Endodermal cell (in vitro differentiated cells): Measurements from ENCODE around the gene SLC26A8. TPM values are rescaled to one million over a fixed set of nuclear protein-coding genes. Genes with fewer than 3 reads are reported as not detected.

Source experiments
- DNase-seq: peaks from one replicate; pipeline ENCODE4 v3.0.0-alpha.2; 2017
- H3K27ac ChIP-seq: 2 replicates; pipeline ENCODE4 v1.5.1; 2013; ENCODE audit warnings: mild to moderate bottlenecking, low read depth, low read length, moderate library complexity
- H3K27me3 ChIP-seq: 2 replicates; pipeline ENCODE4 v1.6.1; 2013; ENCODE audit warnings: mild to moderate bottlenecking, low read length, moderate library complexity; ENCODE audit not compliant: insufficient read depth, control insufficient read depth, poor library complexity, severe bottlenecking
- H3K36me3 ChIP-seq: 2 replicates; pipeline ENCODE4 v1.7.0; 2013; ENCODE audit warnings: mild to moderate bottlenecking, low read length, moderate library complexity; ENCODE audit not compliant: control insufficient read depth, insufficient read depth
- H3K4me1 ChIP-seq: one replicate; pipeline ENCODE4 v1.7.0; 2013; ENCODE audit warnings: low read length; ENCODE audit not compliant: control insufficient read depth, insufficient read depth
- H3K4me3 ChIP-seq: 2 replicates; pipeline ENCODE4 v1.5.1; 2013; ENCODE audit warnings: mild to moderate bottlenecking, low read length, moderate library complexity
- H3K9ac ChIP-seq: 2 replicates; pipeline ENCODE4 v1.6.1; 2013; ENCODE audit warnings: mild to moderate bottlenecking, low read length, moderate library complexity; ENCODE audit not compliant: poor library complexity, severe bottlenecking; ENCODE audit errors: extremely low read depth
- H3K9me3 ChIP-seq: 2 replicates; pipeline ENCODE4 v1.6.1; 2013; ENCODE audit warnings: mild to moderate bottlenecking, low read length, moderate library complexity; ENCODE audit not compliant: control insufficient read depth
- H3K27ac Mint-ChIP-seq: 2 replicates; pipeline ENCODE4 v1.8.0; 2020; ENCODE audit warnings: mixed read lengths
- H3K27me3 Mint-ChIP-seq: 2 replicates; pipeline ENCODE4 v1.8.0; 2021; ENCODE audit warnings: mild to moderate bottlenecking, mixed read lengths; ENCODE audit not compliant: insufficient read depth
- H3K36me3 Mint-ChIP-seq: 2 replicates; pipeline ENCODE4 v1.8.0; 2020; ENCODE audit warnings: low read depth, mixed read lengths
- H3K4me1 Mint-ChIP-seq: 2 replicates; pipeline ENCODE4 v1.8.0; 2020; ENCODE audit warnings: mixed read lengths
- H3K4me3 Mint-ChIP-seq: 2 replicates; pipeline ENCODE4 v1.8.0; 2020; ENCODE audit warnings: mild to moderate bottlenecking, moderate library complexity, mixed read lengths
- H3K9me3 Mint-ChIP-seq: 2 replicates; pipeline ENCODE4 v1.8.0; 2020; ENCODE audit warnings: mild to moderate bottlenecking, mixed read lengths
- WGBS, 2 experiments: methylation state at CpG; one replicate each; pipeline versions ENCODE4 v1.1.5 to v1.1.7; 2013; ENCODE audit warnings: missing lambda C conversion rate in 2 of 2, mixed read lengths in 1 of 2; ENCODE audit not compliant: insufficient coverage in 1 of 2, insufficient read length in 1 of 2; 5-methylcytosine and 5-hydroxymethylcytosine counted together
- total RNA-seq, 2 donors: library from RNA; stranded (reverse); fragmentation: NEBNext Ultra II Directional in 1 of 2; extraction: Animal tissue kit (Norgen Biotek cat#: 25700) in 1 of 2; gene quantifications; 2 replicates in 1 of 2; 3 replicates in 1 of 2; pipeline ENCODE4 v1.2.1, GENCODE V29; 2021
- TF ChIP-seq, protein P1 (sequence below): fragments of 200-600 bp; sonication (generic); conservative IDR thresholded peaks from 2 replicates; pipeline ENCODE4 v1.5.0; 2021; ENCODE audit warnings: antibody characterized with exemption, mild to moderate bottlenecking

The SLC26A8 gene
- total RNA-seq, 2 donors from 2014 or later, result not detected

DNA sequence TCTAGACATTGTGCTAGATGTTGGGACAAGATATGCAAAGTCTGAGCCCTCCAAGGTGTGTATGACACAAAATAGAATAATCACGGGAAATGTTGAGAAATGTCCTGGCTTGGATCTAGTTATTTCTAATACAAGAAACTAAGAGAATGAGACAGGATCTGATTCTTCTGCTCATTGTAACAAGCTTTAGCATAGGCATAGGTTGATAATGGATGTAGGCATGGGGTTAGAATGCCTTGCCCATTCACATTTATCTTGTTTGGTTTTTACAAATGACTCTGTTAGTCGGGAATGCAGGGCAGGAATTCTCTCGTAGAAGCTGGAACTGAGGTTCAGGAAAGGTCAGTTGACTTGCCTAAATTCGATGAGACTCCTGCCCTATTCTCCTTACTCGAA, 1.5 kb upstream of the SLC26A8 start:
- Mint-ChIP-seq H3K4me1 (peaks cover 21% of the 10 kb centered on the region), H3K9me3 (no peaks in the 10 kb centered on the region), H3K27me3 (peaks cover 5% of the 10 kb centered on the region), H3K36me3 (no peaks in the 10 kb centered on the region), H3K4me3 (no peak overlapping the region), H3K27ac (no peak overlapping the region)
- Histone ChIP-seq H3K4me1 (peaks cover 10% of the 10 kb centered on the region), H3K9ac (no peak overlapping the region), H3K27ac (no peak overlapping the region), H3K4me3 (peak overlapping the region; percentile 47), H3K36me3 (no peaks in the 10 kb centered on the region), H3K9me3 (no peaks in the 10 kb centered on the region), H3K27me3 (no peaks in the 10 kb centered on the region)
- 52 to 61% methylated on average over 5 of the region's 5 CpGs for WGBS, 2 experiments
- DNase-seq, result peak; percentile 52
- TF ChIP-seq, protein P1, sequence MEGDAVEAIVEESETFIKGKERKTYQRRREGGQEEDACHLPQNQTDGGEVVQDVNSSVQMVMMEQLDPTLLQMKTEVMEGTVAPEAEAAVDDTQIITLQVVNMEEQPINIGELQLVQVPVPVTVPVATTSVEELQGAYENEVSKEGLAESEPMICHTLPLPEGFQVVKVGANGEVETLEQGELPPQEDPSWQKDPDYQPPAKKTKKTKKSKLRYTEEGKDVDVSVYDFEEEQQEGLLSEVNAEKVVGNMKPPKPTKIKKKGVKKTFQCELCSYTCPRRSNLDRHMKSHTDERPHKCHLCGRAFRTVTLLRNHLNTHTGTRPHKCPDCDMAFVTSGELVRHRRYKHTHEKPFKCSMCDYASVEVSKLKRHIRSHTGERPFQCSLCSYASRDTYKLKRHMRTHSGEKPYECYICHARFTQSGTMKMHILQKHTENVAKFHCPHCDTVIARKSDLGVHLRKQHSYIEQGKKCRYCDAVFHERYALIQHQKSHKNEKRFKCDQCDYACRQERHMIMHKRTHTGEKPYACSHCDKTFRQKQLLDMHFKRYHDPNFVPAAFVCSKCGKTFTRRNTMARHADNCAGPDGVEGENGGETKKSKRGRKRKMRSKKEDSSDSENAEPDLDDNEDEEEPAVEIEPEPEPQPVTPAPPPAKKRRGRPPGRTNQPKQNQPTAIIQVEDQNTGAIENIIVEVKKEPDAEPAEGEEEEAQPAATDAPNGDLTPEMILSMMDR, result no peak

DNA sequence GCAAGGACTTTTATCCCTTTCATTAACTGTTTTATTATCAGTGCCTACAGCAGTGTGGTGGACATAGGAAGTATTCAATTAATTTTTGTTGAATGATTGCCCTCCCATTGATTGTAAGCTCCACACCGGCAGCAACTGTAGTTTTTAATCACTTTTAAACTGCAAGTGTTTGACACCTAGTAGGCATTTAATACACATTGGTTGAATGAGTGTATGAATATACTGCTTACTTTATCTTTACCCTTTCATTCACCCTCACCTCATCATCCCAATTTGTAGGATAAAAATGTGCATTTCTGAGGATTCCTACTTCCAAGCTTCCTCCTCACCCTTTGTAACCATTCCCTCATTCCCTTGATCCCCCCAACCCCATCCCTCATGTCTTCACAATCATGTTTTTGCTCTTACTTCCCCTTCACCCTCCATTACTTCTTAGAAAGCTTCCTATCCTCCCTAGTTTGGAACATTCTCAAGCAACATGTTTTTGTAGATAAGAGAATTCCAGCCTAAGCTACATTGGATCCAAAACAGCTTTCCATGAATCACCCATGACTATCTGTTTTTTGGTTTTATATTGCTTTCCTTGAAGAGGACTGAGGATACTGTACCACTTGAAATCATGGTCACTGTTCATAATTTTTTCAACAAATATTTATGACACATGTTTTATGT, 955 bp upstream of the SLC26A8 start:
- 100% methylated on average over 1 of the region's 1 CpG; no CpG with 5 or more reads in 1 of the 2 experiments for WGBS, 2 experiments
- Mint-ChIP-seq H3K27me3 (peaks cover 5% of the 10 kb centered on the region), H3K36me3 (no peaks in the 10 kb centered on the region), H3K4me3 (no peak overlapping the region), H3K4me1 (peaks cover 19% of the 10 kb centered on the region), H3K27ac (no peak overlapping the region), H3K9me3 (no peaks in the 10 kb centered on the region)
- peaks cover 10% of the 10 kb centered on the region for H3K4me1 ChIP-seq
- no peak overlapping the region for H3K27ac ChIP-seq
- TF ChIP-seq, protein P1, result no peak
- no peaks in the 10 kb centered on the region for H3K27me3 ChIP-seq
- no peak for DNase-seq
- no peak overlapping the region for H3K9ac ChIP-seq
- no peaks in the 10 kb centered on the region for H3K9me3 ChIP-seq
- peak overlapping the region; percentile 47 for H3K4me3 ChIP-seq
- H3K36me3 ChIP-seq, result no peaks in the 10 kb centered on the region

DNA sequence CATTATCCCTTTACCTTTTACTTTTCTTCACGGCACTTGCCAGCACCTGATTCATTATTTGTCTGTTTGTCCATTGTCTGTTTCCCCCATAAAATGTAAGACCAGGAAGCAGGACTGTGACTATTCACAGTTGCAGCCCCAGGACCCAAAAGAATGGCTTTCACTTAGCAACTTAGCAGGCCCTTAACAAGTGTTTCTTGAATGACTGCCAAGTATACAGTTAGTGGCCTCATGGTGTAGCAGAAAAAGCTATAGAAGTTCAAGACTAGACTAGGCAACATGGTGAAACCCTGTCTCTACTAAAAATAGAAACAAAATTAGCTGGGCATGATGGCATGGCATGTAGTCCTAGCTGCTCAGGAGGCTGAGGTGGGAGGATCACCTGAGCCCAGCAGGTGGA, 4.3 kb downstream of the SLC26A8 start:
- no peaks in the 10 kb centered on the region for H3K36me3 Mint-ChIP-seq
- TF ChIP-seq, protein P1, result no peak
- peaks cover 34% of the 10 kb centered on the region for H3K27me3 Mint-ChIP-seq
- WGBS, 2 experiments, result 42 to 50% methylated on average over 1 of the region's 1 CpG
- no peak overlapping the region for H3K4me3 ChIP-seq
- no peak overlapping the region for H3K27ac ChIP-seq
- no peaks in the 10 kb centered on the region for H3K9me3 ChIP-seq
- peaks cover 5% of the 10 kb centered on the region for H3K4me1 ChIP-seq
- H3K9me3 Mint-ChIP-seq, result no peaks in the 10 kb centered on the region
- H3K27me3 ChIP-seq, result peaks cover 18% of the 10 kb centered on the region
- peaks cover 7% of the 10 kb centered on the region for H3K4me1 Mint-ChIP-seq
- H3K4me3 Mint-ChIP-seq, result no peak overlapping the region
- DNase-seq, result no peak
- H3K9ac ChIP-seq, result no peak overlapping the region
- H3K27ac Mint-ChIP-seq, result no peak overlapping the region
- no peaks in the 10 kb centered on the region for H3K36me3 ChIP-seq
